Activated CD8-positive, alpha-beta T cell treated with anti-CD3 and anti-CD28 coated beads, Interleukin-2, amount 10 ng/mL, durations not matched to agents 7 days and 5 days (primary cell): ENCODE measurements around the gene GLIS2. TPM values are rescaled to one million over a fixed set of nuclear protein-coding genes. Genes with fewer than 3 reads are reported as not detected.

Experiments
- total RNA-seq, 2 experiments: library from RNA; stranded (reverse); gene quantifications; one replicate each; pipeline ENCODE4 v1.2.3, GENCODE V29; 2021

Gene GLIS2
- total RNA-seq, 2 experiments from 2014 or later, result 0.16 TPM

Other genes with a start within 250 kb of the GLIS2 start
- gene ADCY9, start 199.6 kb upstream of the GLIS2 start, total RNA-seq, result 1 to 10 TPM; 6.2 to 6.3 TPM
- gene SRL, start 74.0 kb upstream of the GLIS2 start, total RNA-seq, result not detected
- gene TFAP4, start 43.0 kb upstream of the GLIS2 start, total RNA-seq, result 10 to 100 TPM; 21.0 to 24.7 TPM
- gene PAM16, start 35.3 kb downstream of the GLIS2 start, total RNA-seq, result 10 to 100 TPM; 33.3 to 40.3 TPM
- not detected for gene VASN, start 55.8 kb downstream of the GLIS2 start, total RNA-seq
- 100 to 1,000 TPM; 167 to 176 TPM for gene CORO7, start 100.5 kb downstream of the GLIS2 start, total RNA-seq
- 10 to 100 TPM; 55.1 to 61.4 TPM for gene DNAJA3, start 109.8 kb downstream of the GLIS2 start, total RNA-seq
- gene NMRAL1, start 158.6 kb downstream of the GLIS2 start, total RNA-seq, result 10 to 100 TPM; 53.6 to 55.6 TPM
- 10 to 100 TPM; 92.6 to 97.4 TPM for gene HMOX2, start 160.3 kb downstream of the GLIS2 start, total RNA-seq
- 10 to 100 TPM; 44.0 to 48.7 TPM for gene CDIP1, start 222.7 kb downstream of the GLIS2 start, total RNA-seq
- gene C16orf96, start 240.3 kb downstream of the GLIS2 start, total RNA-seq, result under 1 TPM; 0.13 TPM